Ishikawa (cell line): Measurements from ENCODE around the gene ARFGAP1.

Experiments used
- CEBPB ChIP-seq: IDR thresholded peaks from 2 replicates; pipeline ENCODE4 v1.6.1; 2012
- CREB1 ChIP-seq: IDR thresholded peaks from 2 replicates; pipeline ENCODE4 v1.6.1; 2012; ENCODE audit warnings: low read depth
- EGR1 ChIP-seq: IDR thresholded peaks from 2 replicates; pipeline ENCODE4 v1.6.1; 2012
- EP300 ChIP-seq: IDR thresholded peaks from 2 replicates; pipeline ENCODE4 v1.6.1; 2012; ENCODE audit warnings: borderline replicate concordance
- FOXM1 ChIP-seq: IDR thresholded peaks from 2 replicates; pipeline ENCODE4 v1.6.1; 2012; ENCODE audit warnings: low read depth, borderline replicate concordance
- MAX ChIP-seq: IDR thresholded peaks from 2 replicates; pipeline ENCODE4 v1.6.1; 2012
- NFIC ChIP-seq: IDR thresholded peaks from 2 replicates; pipeline ENCODE4 v1.6.1; 2012
- RAD21 ChIP-seq: IDR thresholded peaks from 2 replicates; pipeline ENCODE4 v1.6.1; 2012; ENCODE audit warnings: low read depth
- TAF1 ChIP-seq: IDR thresholded peaks from 2 replicates; pipeline ENCODE4 v1.6.1; 2012; ENCODE audit warnings: low read depth, mild to moderate bottlenecking
- TCF12 ChIP-seq: IDR thresholded peaks from 2 replicates; pipeline ENCODE4 v1.6.1; 2012; ENCODE audit warnings: low read depth
- TEAD4 ChIP-seq: IDR thresholded peaks from 2 replicates; pipeline ENCODE4 v1.6.1; 2012
- YY1 ChIP-seq: IDR thresholded peaks from 2 replicates; pipeline ENCODE4 v1.6.1; 2012; ENCODE audit warnings: low read depth
- ZBTB7A ChIP-seq: IDR thresholded peaks from 2 replicates; pipeline ENCODE4 v1.6.1; 2012; ENCODE audit warnings: low read depth
- TF ChIP-seq, protein P1 (sequence below): IDR thresholded peaks from 2 replicates; pipeline ENCODE4 v1.6.1; 2012
- TF ChIP-seq, protein P2 (sequence below): IDR thresholded peaks from 2 replicates; pipeline ENCODE4 v1.6.1; 2012; ENCODE audit warnings: low read depth, mild to moderate bottlenecking

The ARFGAP1 gene

GRCh38 chr20:63256954-63257353 is 15.7 kb upstream of the ARFGAP1 start:
- no peak for TF ChIP-seq ZBTB7A
- TF ChIP-seq, protein P1, sequence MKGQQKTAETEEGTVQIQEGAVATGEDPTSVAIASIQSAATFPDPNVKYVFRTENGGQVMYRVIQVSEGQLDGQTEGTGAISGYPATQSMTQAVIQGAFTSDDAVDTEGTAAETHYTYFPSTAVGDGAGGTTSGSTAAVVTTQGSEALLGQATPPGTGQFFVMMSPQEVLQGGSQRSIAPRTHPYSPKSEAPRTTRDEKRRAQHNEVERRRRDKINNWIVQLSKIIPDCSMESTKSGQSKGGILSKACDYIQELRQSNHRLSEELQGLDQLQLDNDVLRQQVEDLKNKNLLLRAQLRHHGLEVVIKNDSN: no peak
- TF ChIP-seq TAF1: no peak
- TF ChIP-seq TCF12: no peak
- no peak for TF ChIP-seq MAX

GRCh38 chr20:63257629-63258028 is 15.0 kb upstream of the ARFGAP1 start:
- no peak for TF ChIP-seq EP300
- TF ChIP-seq, protein P1: no peak
- no peak for TF ChIP-seq YY1
- TF ChIP-seq TAF1: no peak
- TF ChIP-seq CEBPB: no peak
- no peak for TF ChIP-seq MAX
- TF ChIP-seq EGR1: no peak
- no peak for TF ChIP-seq TCF12
- TF ChIP-seq FOXM1: no peak
- TF ChIP-seq CREB1: no peak
- TF ChIP-seq, protein P2, sequence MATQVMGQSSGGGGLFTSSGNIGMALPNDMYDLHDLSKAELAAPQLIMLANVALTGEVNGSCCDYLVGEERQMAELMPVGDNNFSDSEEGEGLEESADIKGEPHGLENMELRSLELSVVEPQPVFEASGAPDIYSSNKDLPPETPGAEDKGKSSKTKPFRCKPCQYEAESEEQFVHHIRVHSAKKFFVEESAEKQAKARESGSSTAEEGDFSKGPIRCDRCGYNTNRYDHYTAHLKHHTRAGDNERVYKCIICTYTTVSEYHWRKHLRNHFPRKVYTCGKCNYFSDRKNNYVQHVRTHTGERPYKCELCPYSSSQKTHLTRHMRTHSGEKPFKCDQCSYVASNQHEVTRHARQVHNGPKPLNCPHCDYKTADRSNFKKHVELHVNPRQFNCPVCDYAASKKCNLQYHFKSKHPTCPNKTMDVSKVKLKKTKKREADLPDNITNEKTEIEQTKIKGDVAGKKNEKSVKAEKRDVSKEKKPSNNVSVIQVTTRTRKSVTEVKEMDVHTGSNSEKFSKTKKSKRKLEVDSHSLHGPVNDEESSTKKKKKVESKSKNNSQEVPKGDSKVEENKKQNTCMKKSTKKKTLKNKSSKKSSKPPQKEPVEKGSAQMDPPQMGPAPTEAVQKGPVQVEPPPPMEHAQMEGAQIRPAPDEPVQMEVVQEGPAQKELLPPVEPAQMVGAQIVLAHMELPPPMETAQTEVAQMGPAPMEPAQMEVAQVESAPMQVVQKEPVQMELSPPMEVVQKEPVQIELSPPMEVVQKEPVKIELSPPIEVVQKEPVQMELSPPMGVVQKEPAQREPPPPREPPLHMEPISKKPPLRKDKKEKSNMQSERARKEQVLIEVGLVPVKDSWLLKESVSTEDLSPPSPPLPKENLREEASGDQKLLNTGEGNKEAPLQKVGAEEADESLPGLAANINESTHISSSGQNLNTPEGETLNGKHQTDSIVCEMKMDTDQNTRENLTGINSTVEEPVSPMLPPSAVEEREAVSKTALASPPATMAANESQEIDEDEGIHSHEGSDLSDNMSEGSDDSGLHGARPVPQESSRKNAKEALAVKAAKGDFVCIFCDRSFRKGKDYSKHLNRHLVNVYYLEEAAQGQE: no peak
- TF ChIP-seq ZBTB7A: no peak
- TF ChIP-seq RAD21: no peak
- TF ChIP-seq TEAD4: no peak
- no peak for TF ChIP-seq NFIC

GRCh38 chr20:63258781-63259180 is 13.8 kb upstream of the ARFGAP1 start:
- no peak for TF ChIP-seq FOXM1
- TF ChIP-seq TAF1: no peak

GRCh38 chr20:63259734-63260460 is 12.7 kb upstream of the ARFGAP1 start:
- TF ChIP-seq, protein P1: no peak
- TF ChIP-seq ZBTB7A (no peak), MAX (no peak), RAD21 (no peak), NFIC (no peak), EGR1 (no peak), FOXM1 (no peak), TAF1 (no peak), YY1 (no peak), TCF12 (no peak), EP300 (no peak), CREB1 (no peak), CEBPB (no peak)
- TF ChIP-seq, protein P2: no peak

DNA sequence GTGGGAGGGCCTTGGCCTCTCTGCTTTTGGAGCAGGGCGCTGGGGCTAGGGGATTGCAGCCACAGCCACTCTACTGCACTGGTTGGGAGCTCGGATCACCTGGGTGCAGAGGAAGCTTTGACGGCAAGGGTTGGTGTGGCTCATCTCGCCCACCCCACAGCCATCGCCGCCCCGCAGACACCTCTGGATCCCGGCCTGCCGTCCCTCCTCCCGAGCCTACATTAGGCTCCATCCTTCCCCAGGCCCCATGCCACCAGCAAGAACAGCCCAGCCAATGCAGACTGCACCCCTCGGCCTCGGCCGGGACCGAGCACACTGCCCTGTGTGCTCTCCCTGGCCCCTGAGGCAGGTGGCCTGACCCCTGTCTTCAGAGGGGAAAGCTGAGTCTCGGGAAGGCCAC is 12.1 kb upstream of the ARFGAP1 start:
- TF ChIP-seq NFIC (no peak), ZBTB7A (no peak), MAX (no peak), CREB1 (no peak), TAF1 (no peak), FOXM1 (no peak), EP300 (no peak)
- TF ChIP-seq, protein P2: no peak
